HG02970 (cell line): ENCODE results near the gene CERKL.

Experiments
- ATAC-seq: cut with Tn5 transposase; IDR thresholded peaks from one replicate; pipeline ENCODE4 v1.9.1; 2021; ENCODE audit warnings: mild to moderate bottlenecking, moderate library complexity, moderate number of reproducible peaks; ENCODE audit not compliant: unreplicated experiment, low FRiP score

CERKL gene

GRCh38 chr2:181527058-181527457 is 129.8 kb downstream of the CERKL start:
- no peak for ATAC-seq

- ATAC-seq = no peak
Measured at GRCh38 chr2:181526014-181526413, 130.9 kb downstream of the CERKL start.

- ATAC-seq = no peak
Measured at GRCh38 chr2:181523756-181524155, 133.1 kb downstream of the CERKL start.

- no peak for ATAC-seq
Measured at GRCh38 chr2:181520253-181520652, 136.7 kb downstream of the CERKL start.

- no peak for ATAC-seq
Measured at GRCh38 chr2:181517685-181518301, 139.1 kb downstream of the CERKL start.

- no peak for ATAC-seq
Measured at GRCh38 chr2:181516992-181517391, 139.9 kb downstream of the CERKL start.

- ATAC-seq = no peak
Measured at GRCh38 chr2:181515719-181516118, 141.2 kb downstream of the CERKL start.

GRCh38 chr2:181500201-181500600 is 156.7 kb downstream of the CERKL start:
- no peak for ATAC-seq

- no peak for ATAC-seq
Measured at GRCh38 chr2:181499231-181499630, 157.7 kb downstream of the CERKL start.
